HL-60 (cell line): ENCODE measurements around the gene FOXP1.

Experiments used
- POLR2AphosphoS5 ChIP-seq: IDR thresholded peaks from 2 replicates; pipeline ENCODE4 v1.6.1; 2012; ENCODE audit warnings: low read depth
- TF ChIP-seq, protein P1 (sequence below): IDR thresholded peaks from one replicate; pipeline ENCODE4 v1.5.1; 2011; ENCODE audit warnings: low read length, control low read depth, inconsistent platforms; ENCODE audit not compliant: insufficient read depth

DNA sequence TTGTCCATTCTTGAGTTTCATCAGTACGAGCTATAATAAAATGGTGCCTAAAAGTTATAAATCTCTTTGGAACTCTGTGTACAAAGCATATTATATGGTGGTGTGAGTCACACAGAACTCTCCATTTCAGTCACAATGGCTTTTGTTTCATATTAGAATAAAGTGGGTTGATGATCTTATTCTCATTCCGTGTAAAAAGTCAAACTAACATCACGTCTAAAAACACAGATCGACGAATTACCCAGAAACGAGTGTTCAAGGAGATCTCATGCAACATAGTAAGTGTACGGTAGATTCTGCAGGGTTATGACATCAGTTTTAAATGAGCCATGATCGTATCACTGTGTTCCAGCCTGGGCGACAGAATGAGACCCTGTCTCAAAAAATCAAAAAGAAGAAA, 122.4 kb downstream of the FOXP1 start:
- no peak for TF ChIP-seq POLR2AphosphoS5
- TF ChIP-seq, protein P1, sequence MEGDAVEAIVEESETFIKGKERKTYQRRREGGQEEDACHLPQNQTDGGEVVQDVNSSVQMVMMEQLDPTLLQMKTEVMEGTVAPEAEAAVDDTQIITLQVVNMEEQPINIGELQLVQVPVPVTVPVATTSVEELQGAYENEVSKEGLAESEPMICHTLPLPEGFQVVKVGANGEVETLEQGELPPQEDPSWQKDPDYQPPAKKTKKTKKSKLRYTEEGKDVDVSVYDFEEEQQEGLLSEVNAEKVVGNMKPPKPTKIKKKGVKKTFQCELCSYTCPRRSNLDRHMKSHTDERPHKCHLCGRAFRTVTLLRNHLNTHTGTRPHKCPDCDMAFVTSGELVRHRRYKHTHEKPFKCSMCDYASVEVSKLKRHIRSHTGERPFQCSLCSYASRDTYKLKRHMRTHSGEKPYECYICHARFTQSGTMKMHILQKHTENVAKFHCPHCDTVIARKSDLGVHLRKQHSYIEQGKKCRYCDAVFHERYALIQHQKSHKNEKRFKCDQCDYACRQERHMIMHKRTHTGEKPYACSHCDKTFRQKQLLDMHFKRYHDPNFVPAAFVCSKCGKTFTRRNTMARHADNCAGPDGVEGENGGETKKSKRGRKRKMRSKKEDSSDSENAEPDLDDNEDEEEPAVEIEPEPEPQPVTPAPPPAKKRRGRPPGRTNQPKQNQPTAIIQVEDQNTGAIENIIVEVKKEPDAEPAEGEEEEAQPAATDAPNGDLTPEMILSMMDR: no peak
